Common myeloid progenitor, CD34-positive (primary cell): ENCODE data around the gene WDFY1.

Experiments
- CTCF ChIA-PET: fragments of 350-600 bp; sonication (Branson Sonifier 250); formaldehyde crosslinking; loops from one replicate; lab custom pipeline; 2021; ENCODE audit warnings: antibody characterized with exemption; lab: Charles Lee
- POLR2A ChIA-PET: fragments of 350-600 bp; sonication (Branson Sonifier 250); formaldehyde crosslinking; loops from one replicate; lab custom pipeline; 2021; ENCODE audit warnings: antibody characterized with exemption; lab: Charles Lee
- DNase-seq, 3 donors: peaks; one replicate each; pipeline versions ENCODE4 v3.0.0 to v3.0.0-alpha.2; 2013
- H3K27ac ChIP-seq, 2 experiments: 1 replicate in 1 of 2; 2 replicates in 1 of 2; pipeline ENCODE4 v1.7.0; 2013; ENCODE audit warnings: inconsistent platforms in 2 of 2, low read length in 2 of 2, mild to moderate bottlenecking in 2 of 2, low read depth in 1 of 2, moderate library complexity in 1 of 2; ENCODE audit not compliant: severe bottlenecking in 2 of 2, insufficient read depth in 1 of 2, poor library complexity in 1 of 2
- H3K27me3 ChIP-seq, 5 experiments: replicated peaks in 2 of 5; 1 replicate in 3 of 5; 2 replicates in 2 of 5; pipeline versions ENCODE4 v1.6.1 to v1.7.0; 2013; ENCODE audit warnings: low read length in 4 of 5, mild to moderate bottlenecking in 2 of 5, moderate library complexity in 2 of 5, inconsistent platforms in 1 of 5; ENCODE audit not compliant: insufficient read depth in 5 of 5, control insufficient read depth in 4 of 5
- H3K36me3 ChIP-seq, 4 experiments: 1 replicate in 2 of 4; 2 replicates in 2 of 4; pipeline versions ENCODE4 v1.6.1 to v1.7.0; 2013; ENCODE audit warnings: low read length in 3 of 4, control low read depth in 1 of 4, mild to moderate bottlenecking in 1 of 4; ENCODE audit not compliant: control insufficient read depth in 4 of 4, insufficient read depth in 4 of 4
- H3K4me1 ChIP-seq, 4 experiments: 1 replicate in 3 of 4; 2 replicates in 1 of 4; pipeline versions ENCODE4 v1.6.1 to v1.7.1; 2013; ENCODE audit warnings: low read length in 3 of 4, mild to moderate bottlenecking in 3 of 4, control low read depth in 1 of 4, inconsistent platforms in 1 of 4, moderate library complexity in 1 of 4; ENCODE audit not compliant: control insufficient read depth in 4 of 4, insufficient read depth in 4 of 4; ENCODE audit errors: control extremely low read depth in 1 of 4
- H3K4me3 ChIP-seq, 7 experiments: 1 replicate in 4 of 7; 2 replicates in 3 of 7; pipeline versions ENCODE4 v1.5.1 to v1.7.0; 2013; ENCODE audit warnings: mild to moderate bottlenecking in 7 of 7, low read length in 6 of 7, moderate library complexity in 6 of 7, inconsistent platforms in 2 of 7, low read depth in 2 of 7, control low read depth in 1 of 7; ENCODE audit not compliant: insufficient read depth in 4 of 7, control insufficient read depth in 1 of 7; ENCODE audit errors: extremely low read depth in 1 of 7
- H3K9me3 ChIP-seq, 5 experiments: 1 replicate in 4 of 5; 2 replicates in 1 of 5; pipeline versions ENCODE4 v1.6.1 to v1.7.1; 2013; ENCODE audit warnings: low read length in 4 of 5, mild to moderate bottlenecking in 2 of 5, inconsistent platforms in 1 of 5, low read depth in 1 of 5, moderate library complexity in 1 of 5; ENCODE audit not compliant: control insufficient read depth in 4 of 5, insufficient read depth in 2 of 5; ENCODE audit errors: control extremely low read depth in 1 of 5
- WGBS: methylation state at CpG from one replicate; pipeline ENCODE4 v1.1.5; 2013; ENCODE audit not compliant: insufficient coverage; 5-methylcytosine and 5-hydroxymethylcytosine counted together

WDFY1 gene

DNA sequence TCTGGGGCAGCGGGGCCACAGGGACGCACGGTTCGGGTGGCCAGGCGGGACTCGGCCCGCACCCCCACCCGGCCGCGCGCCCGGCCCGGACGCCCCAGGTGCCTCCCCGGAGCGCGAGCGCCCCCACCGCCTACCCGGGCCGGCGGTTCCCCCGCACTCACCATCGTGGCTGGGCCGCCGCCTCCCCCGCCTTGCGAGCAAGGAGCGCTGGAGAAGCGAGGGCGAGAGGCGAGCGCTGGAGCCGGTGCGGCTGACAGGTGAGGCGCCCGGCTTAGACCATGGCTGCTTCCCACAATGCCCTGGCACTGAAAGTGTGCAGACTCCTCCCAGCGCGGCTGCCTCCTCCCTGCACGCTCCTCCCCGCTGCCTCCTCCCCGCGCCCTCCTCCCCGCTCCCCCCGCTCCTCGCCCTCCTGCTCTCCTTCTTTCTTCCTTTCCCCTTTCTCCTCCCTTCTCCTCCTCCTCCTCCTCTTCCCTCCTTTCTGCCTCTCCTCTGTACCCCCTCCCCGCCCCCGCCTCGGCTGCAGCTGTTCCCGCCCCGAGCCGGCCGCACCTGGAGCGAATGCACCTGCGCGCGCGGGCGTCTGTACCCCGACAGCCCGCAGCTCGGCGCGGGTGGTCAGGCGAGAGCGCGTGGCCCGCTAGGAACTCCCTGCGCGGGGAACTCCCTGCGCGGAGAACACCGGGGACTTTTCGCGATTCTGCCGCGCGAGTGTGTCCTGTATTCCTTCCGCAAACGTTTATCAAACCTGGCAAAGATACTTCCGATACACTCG, 107.7 kb downstream of the WDFY1 start, which contains the start of gene AP1S3:
AP1S3 (minus strand) TSS at position 296 of the 775 bp plus-strand sequence; CDS start at position 164, 132 bp downstream.
- Histone ChIP-seq H3K4me1 (peaks cover 5 to 18% (median 16%) of the 10 kb centered on the region in 4 experiments), H3K9me3 (no peaks in the 10 kb centered on the region), H3K27me3 (no peaks in the 10 kb centered on the region), H3K27ac (no peak within 1 kb of the TSS), H3K4me3 (peak within 1 kb of the TSS; percentile 50 to 87 (median 76)), H3K36me3 (no peaks in the 10 kb centered on the region)
- CTCF ChIA-PET, result interaction anchor here (0.6 to 1.5 kb wide), 4 partner anchors 15 to 1206 kb away, joined by 3 to 6 read pairs (median 4); no protein-coding TSS in a partner anchor
- POLR2A ChIA-PET, result no interaction called here
- peak; percentile 72 to 85 (median 82) for DNase-seq
- under 1% methylated on average over 69 of the region's 82 CpGs for WGBS

DNA sequence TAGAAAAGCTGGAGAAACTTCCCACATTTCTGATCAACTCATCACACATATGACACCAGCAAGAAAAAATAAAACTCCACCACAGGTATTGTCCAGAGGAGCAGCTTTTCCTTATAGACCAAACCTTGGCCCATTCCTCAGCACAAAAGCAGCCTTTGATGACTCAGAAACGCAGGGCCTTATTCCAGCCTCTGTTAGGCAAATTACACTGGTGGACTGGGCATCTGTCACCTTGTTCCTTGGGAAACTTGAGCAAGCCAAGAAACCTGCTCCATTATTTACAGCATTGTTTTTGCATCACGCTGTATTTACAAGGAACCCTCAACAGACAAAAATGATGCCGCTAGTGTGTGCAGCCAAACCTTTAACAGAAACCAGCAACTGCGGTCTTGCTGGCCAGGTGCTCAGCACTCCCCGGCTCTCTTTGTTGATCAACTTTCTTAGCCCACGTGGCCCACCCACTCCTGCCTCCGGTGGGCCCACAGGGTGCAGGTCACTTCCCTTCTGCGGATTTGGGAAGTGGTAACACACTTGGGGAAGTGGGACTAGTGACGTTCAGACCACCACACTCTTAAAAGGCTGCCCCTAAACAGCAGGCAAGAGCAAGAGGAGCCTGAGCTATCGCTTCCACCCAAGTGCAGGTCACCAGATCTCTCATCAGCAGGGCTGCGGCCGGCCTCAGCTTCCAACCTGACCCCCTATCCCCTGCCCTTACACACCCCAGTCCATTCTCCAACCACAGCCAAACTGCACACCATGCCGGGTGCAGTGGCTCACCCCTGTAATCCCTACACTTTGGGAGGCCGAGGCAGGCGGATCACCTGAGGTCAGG, 109.2 kb downstream of the WDFY1 start:
- Histone ChIP-seq H3K4me1 (peaks cover 5 to 18% (median 16%) of the 10 kb centered on the region in 4 experiments), H3K27ac (no peak overlapping the region), H3K36me3 (no peaks in the 10 kb centered on the region), H3K4me3 (peak overlapping the region in 4 of 7 experiments; percentile 30 to 87 (median 60)), H3K9me3 (no peaks in the 10 kb centered on the region), H3K27me3 (no peaks in the 10 kb centered on the region)
- CTCF ChIA-PET, result interaction anchor here (0.7 to 1.0 kb wide), 2 partner anchors 14 to 60 kb away, joined by 3 to 4 read pairs; no protein-coding TSS in a partner anchor
- POLR2A ChIA-PET, result no interaction called here
- WGBS, result 34% methylated on average over 10 of the region's 15 CpGs
- DNase-seq, result peak; percentile 69 to 87 (median 83)

DNA sequence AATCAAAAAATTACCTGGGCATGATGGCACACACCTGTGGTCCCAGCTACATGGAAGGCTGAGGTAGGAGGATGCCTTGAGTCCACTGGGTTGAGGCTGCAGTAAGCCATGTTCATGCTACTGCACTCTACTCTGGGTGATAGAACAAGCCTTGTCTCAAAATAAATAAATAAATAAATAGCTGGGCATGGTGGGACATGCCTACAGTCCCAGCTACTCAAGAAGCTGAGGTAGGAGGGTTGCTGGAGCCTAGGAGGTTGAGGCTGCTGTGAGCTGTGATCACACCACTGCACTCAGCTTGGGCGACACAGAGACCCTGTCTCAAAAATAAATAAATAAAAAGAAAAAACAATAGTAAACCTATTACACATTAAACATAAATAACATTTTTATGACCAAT, 110.7 kb downstream of the WDFY1 start:
- no CpG with 5 or more reads among the region's 1 CpG for WGBS
- Histone ChIP-seq H3K27me3 (no peaks in the 10 kb centered on the region), H3K4me3 (no peak overlapping the region), H3K9me3 (no peaks in the 10 kb centered on the region), H3K36me3 (no peaks in the 10 kb centered on the region), H3K4me1 (peaks cover 5 to 18% (median 16%) of the 10 kb centered on the region in 4 experiments), H3K27ac (no peak overlapping the region)
- DNase-seq, result no peak
- ChIA-PET CTCF (interaction anchor here (1.0 kb wide), 1 partner anchor 13 kb away, joined by 4 read pairs; no protein-coding TSS in a partner anchor), POLR2A (no interaction called here)

DNA sequence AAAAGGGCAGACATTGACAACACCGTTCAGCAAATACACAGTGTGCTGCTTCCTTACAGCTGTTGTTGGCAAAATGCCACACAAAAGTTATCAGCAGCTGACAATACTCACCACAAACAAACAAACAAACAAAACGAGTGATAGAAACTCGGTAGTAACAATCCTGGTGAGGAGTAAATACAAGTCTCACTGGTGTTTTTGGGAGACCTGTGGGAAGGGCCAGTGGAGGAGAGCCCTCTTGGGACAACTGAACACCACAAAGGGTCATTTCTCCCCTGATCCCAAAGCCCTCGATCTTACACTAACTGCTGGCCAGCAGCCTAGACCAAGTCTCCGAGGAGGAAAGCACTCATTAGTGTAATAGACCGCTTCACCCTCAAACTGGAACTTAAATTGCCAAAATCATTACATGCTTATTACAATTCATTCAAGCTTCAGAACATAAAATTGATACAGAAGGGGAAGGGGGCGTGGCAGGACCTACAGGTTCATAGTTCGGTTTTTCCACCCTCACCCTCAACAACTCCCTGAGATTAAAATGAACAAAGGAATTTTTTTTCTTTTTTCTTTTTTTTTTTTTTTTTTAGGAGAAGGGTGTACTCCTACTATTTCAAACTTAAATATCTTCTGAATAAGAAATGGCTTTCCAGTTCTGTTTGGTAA, 112.8 kb downstream of the WDFY1 start:
- POLR2A ChIA-PET, result no interaction called here
- CTCF ChIA-PET, result interaction anchor here (1.1 kb wide), 1 partner anchor 11 kb away, joined by 3 read pairs; no protein-coding TSS in a partner anchor
- no peaks in the 10 kb centered on the region for H3K36me3 ChIP-seq
- peaks cover 5 to 18% (median 16%) of the 10 kb centered on the region in 4 experiments for H3K4me1 ChIP-seq
- DNase-seq, result peak in 2 of 3 donors; percentile 13 to 22
- H3K27ac ChIP-seq, result no peak overlapping the region
- no peak overlapping the region for H3K4me3 ChIP-seq
- H3K27me3 ChIP-seq, result no peaks in the 10 kb centered on the region
- H3K9me3 ChIP-seq, result no peaks in the 10 kb centered on the region
- 90% methylated on average over 2 of the region's 8 CpGs for WGBS

DNA sequence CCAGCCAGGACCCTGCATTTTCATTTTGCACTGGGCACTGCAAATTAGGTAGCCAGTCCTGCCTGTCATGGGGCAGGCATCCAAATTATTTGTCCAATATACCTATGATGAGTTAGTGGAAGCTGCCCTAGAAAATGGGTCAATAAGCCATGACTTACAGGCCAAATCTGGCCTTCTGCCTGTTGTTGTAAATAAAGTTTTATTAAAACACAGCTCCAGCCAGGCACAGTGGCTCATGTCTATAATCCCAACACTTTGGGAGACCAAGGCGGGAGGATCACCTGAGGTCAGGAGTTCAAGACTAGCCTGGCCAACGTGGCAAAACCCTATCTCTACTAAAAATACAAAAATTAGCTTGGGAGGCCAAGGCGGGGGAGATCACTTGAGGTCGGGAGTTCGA, 116.0 kb downstream of the WDFY1 start:
- ChIA-PET POLR2A (no interaction called here), CTCF (no interaction called here)
- WGBS, result 100% methylated on average over 5 of the region's 5 CpGs
- Histone ChIP-seq H3K36me3 (no peaks in the 10 kb centered on the region), H3K9me3 (no peaks in the 10 kb centered on the region), H3K4me1 (no peaks in the 10 kb centered on the region), H3K27me3 (no peaks in the 10 kb centered on the region), H3K27ac (no peak overlapping the region), H3K4me3 (no peak overlapping the region)
- no peak for DNase-seq

DNA sequence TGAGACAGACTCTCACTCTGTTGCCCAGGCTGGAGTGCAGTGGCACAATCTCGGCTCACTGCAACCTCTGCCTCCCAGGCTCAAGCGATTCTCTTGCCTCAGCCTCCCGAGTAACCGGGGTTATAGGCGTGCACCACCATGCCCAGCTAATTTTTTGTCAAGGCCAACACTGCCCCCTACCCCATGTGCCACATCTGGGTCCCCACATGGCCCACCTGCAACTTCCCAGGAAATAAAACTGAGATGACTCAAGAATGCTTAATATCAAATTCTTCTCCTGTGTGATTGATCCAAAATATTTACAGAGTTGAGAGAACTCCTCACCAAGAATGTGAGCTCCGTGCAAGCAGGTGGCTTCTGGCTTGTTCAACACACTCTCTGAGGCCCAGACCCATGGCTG, 116.8 kb downstream of the WDFY1 start:
- no peak overlapping the region for H3K27ac ChIP-seq
- no peak overlapping the region for H3K4me3 ChIP-seq
- POLR2A ChIA-PET, result no interaction called here
- 100% methylated on average over 6 of the region's 6 CpGs for WGBS
- CTCF ChIA-PET, result no interaction called here
- no peaks in the 10 kb centered on the region for H3K27me3 ChIP-seq
- no peaks in the 10 kb centered on the region for H3K4me1 ChIP-seq
- H3K36me3 ChIP-seq, result no peaks in the 10 kb centered on the region
- DNase-seq, result no peak
- H3K9me3 ChIP-seq, result no peaks in the 10 kb centered on the region
